IPS-18c (cell line): ENCODE data around the gene MYMX.

ENCODE experiments used
- H3K4me3 ChIP-seq: 2 replicates; pipeline ENCODE4 v1.7.0; 2013; ENCODE audit warnings: low read depth, mild to moderate bottlenecking, low read length, moderate library complexity; ENCODE audit not compliant: insufficient read depth
- H3K9me3 ChIP-seq: one replicate; pipeline ENCODE4 v1.6.1; 2013; ENCODE audit warnings: mild to moderate bottlenecking, low read length, moderate library complexity; ENCODE audit not compliant: control insufficient read depth, insufficient read depth

The MYMX gene

GRCh38 chr6:44253307-44254101 lies 36.8 kb downstream of the MYMX start:
- Histone ChIP-seq H3K4me3 (no peak overlapping the region), H3K9me3 (no peaks in the 10 kb centered on the region)

- H3K4me3 ChIP-seq, result no peak overlapping the region
- H3K9me3 ChIP-seq, result no peaks in the 10 kb centered on the region
Observed at GRCh38 chr6:44254191-44255104, 37.7 kb downstream of the MYMX start.

- H3K9me3 ChIP-seq, result no peaks in the 10 kb centered on the region
- no peak overlapping the region for H3K4me3 ChIP-seq
Observed at GRCh38 chr6:44255105-44255808, 38.5 kb downstream of the MYMX start.

- Histone ChIP-seq H3K4me3 (peak overlapping the region; percentile 84), H3K9me3 (no peaks in the 10 kb centered on the region)
Observed at GRCh38 chr6:44255871-44256774, 39.4 kb downstream of the MYMX start.

GRCh38 chr6:44256775-44257024 lies 40.0 kb downstream of the MYMX start:
- Histone ChIP-seq H3K9me3 (no peaks in the 10 kb centered on the region), H3K4me3 (peak overlapping the region; percentile 84)

- H3K9me3 ChIP-seq, result no peaks in the 10 kb centered on the region
Observed at GRCh38 chr6:44257025-44257752, 40.5 kb downstream of the MYMX start, which contains the start of gene SLC35B2. TSS of gene SLC35B2 (minus strand) at chr6:44257528. CDS start at chr6:44257410, 118 bp downstream.

GRCh38 chr6:44257753-44258324 lies 41.1 kb downstream of the MYMX start:
- H3K9me3 ChIP-seq, result no peaks in the 10 kb centered on the region
- peak overlapping the region; percentile 84 for H3K4me3 ChIP-seq

More at GRCh38 chr6:44257025-44257752, 40.5 kb downstream of the MYMX start, which contains the start of gene SLC35B2:
- peak within 1 kb of the TSS; percentile 84 for H3K4me3 ChIP-seq

- H3K4me3 ChIP-seq, result no peak overlapping the region
- no peaks in the 10 kb centered on the region for H3K9me3 ChIP-seq
Observed at GRCh38 chr6:44258325-44258863, 41.7 kb downstream of the MYMX start.

GRCh38 chr6:44258921-44259320 lies 42.2 kb downstream of the MYMX start:
- Histone ChIP-seq H3K4me3 (no peak overlapping the region), H3K9me3 (no peaks in the 10 kb centered on the region)

- Histone ChIP-seq H3K9me3 (no peaks in the 10 kb centered on the region), H3K4me3 (no peak overlapping the region)
Observed at GRCh38 chr6:44260011-44260410, 43.3 kb downstream of the MYMX start.

GRCh38 chr6:44260451-44261297 lies 43.9 kb downstream of the MYMX start:
- no peaks in the 10 kb centered on the region for H3K9me3 ChIP-seq
- H3K4me3 ChIP-seq, result no peak overlapping the region

- Histone ChIP-seq H3K9me3 (no peaks in the 10 kb centered on the region), H3K4me3 (no peak overlapping the region)
Observed at GRCh38 chr6:44261581-44261980, 44.9 kb downstream of the MYMX start.

- H3K4me3 ChIP-seq, result peak overlapping the region; percentile 34
- H3K9me3 ChIP-seq, result no peaks in the 10 kb centered on the region
Observed at GRCh38 chr6:44262467-44263353, 46.0 kb downstream of the MYMX start.
